ENCODE data around the gene WASF3.

- TF ChIP-seq RAD21 (IDR thresholded peaks at IDR 0.05; ENCODE audit: low read depth) = no peak
- no peak for TF ChIP-seq CREB1 (IDR thresholded peaks at IDR 0.05; ENCODE audit: low read depth)
- no peak for TF ChIP-seq ZBTB7A (IDR thresholded peaks at IDR 0.05; ENCODE audit: low read depth)
- no peak for TF ChIP-seq NFIC (IDR thresholded peaks at IDR 0.05)
- no peak for TF ChIP-seq TAF1 (IDR thresholded peaks at IDR 0.05; ENCODE audit: low read depth)
- no peak for TF ChIP-seq MAX (IDR thresholded peaks at IDR 0.05)
- no peak for TF ChIP-seq CEBPB (IDR thresholded peaks at IDR 0.05)
Observed at GRCh38 chr13:26596458-26596857, 39.0 kb downstream of the WASF3 start.

Measured in Ishikawa (cell line).